ENCODE results near the gene NUP93. TPM values are rescaled to one million over a fixed set of nuclear protein-coding genes. Genes with fewer than 3 reads are reported as not detected.

The NUP93 gene
- total and polyA plus RNA-seq, 2 donors from 2014 or later = 34.8 to 48.8 TPM

GRCh38 chr16:56878282-56878854 lies 148.4 kb downstream of the NUP93 start:
- DNase-seq (no peak), FAIRE-seq (no peak)
- H3K9ac ChIP-seq (ENCODE audit: low read length in 3 of 3) = no peak overlapping the region
- no peak overlapping the region for H3K27ac ChIP-seq (ENCODE audit: low read depth in 2 of 2, low read length in 2 of 2)
- H3K4me1 ChIP-seq (ENCODE audit: control insufficient read depth in 2 of 3, insufficient read depth in 2 of 3, low read depth in 1 of 3, low read length in 3 of 3) = no peaks in the 10 kb centered on the region
- intact Hi-C loops (cut with DNase I) = no loop called here
- TF ChIP-seq CTCF (IDR thresholded peaks at IDR 0.05; ENCODE audit: borderline replicate concordance, extremely low read depth, insufficient read depth) = no peak
- H3K36me3 ChIP-seq (ENCODE audit: control insufficient read depth in 2 of 3, insufficient read depth in 3 of 3, low read length in 3 of 3) = no peaks in the 10 kb centered on the region
- H3K27me3 ChIP-seq (ENCODE audit: control insufficient read depth, insufficient read depth, low read length) = no peaks in the 10 kb centered on the region
- H3K4me3 ChIP-seq (ENCODE audit: low read length in 3 of 3) = no peak overlapping the region
- no peaks in the 10 kb centered on the region for H3K9me3 ChIP-seq (ENCODE audit: control insufficient read depth in 2 of 3, insufficient read depth in 1 of 3, low read length in 3 of 3)

GRCh38 chr16:56879276-56879675 lies 149.3 kb downstream of the NUP93 start:
- Histone ChIP-seq H3K4me3 (ENCODE audit: low read length in 3 of 3) (no peak overlapping the region), H3K9ac (ENCODE audit: low read length in 3 of 3) (no peak overlapping the region), H3K27me3 (ENCODE audit: control insufficient read depth, insufficient read depth, low read length) (no peaks in the 10 kb centered on the region), H3K36me3 (ENCODE audit: control insufficient read depth in 2 of 3, insufficient read depth in 3 of 3, low read length in 3 of 3) (no peaks in the 10 kb centered on the region), H3K9me3 (ENCODE audit: control insufficient read depth in 2 of 3, insufficient read depth in 1 of 3, low read length in 3 of 3) (no peaks in the 10 kb centered on the region), H3K27ac (ENCODE audit: low read depth in 2 of 2, low read length in 2 of 2) (no peak overlapping the region), H3K4me1 (ENCODE audit: control insufficient read depth in 2 of 3, insufficient read depth in 2 of 3, low read depth in 1 of 3, low read length in 3 of 3) (no peaks in the 10 kb centered on the region)
- intact Hi-C loops (cut with DNase I) = no loop called here
- no peak for TF ChIP-seq CTCF (IDR thresholded peaks at IDR 0.05; ENCODE audit: borderline replicate concordance, extremely low read depth, insufficient read depth)
- no peak for DNase-seq
- no peak for FAIRE-seq

- DNase-seq = no peak
- no peak for FAIRE-seq
- H3K27me3 ChIP-seq (ENCODE audit: control insufficient read depth, insufficient read depth, low read length) = no peaks in the 10 kb centered on the region
- H3K36me3 ChIP-seq (ENCODE audit: control insufficient read depth in 2 of 3, insufficient read depth in 3 of 3, low read length in 3 of 3) = no peaks in the 10 kb centered on the region
- no peak overlapping the region for H3K9ac ChIP-seq (ENCODE audit: low read length in 3 of 3)
- no peak for TF ChIP-seq CTCF (IDR thresholded peaks at IDR 0.05; ENCODE audit: borderline replicate concordance, extremely low read depth, insufficient read depth)
- intact Hi-C loops (cut with DNase I) = no loop called here
- H3K27ac ChIP-seq (ENCODE audit: low read depth in 2 of 2, low read length in 2 of 2) = no peak overlapping the region
- H3K4me1 ChIP-seq (ENCODE audit: control insufficient read depth in 2 of 3, insufficient read depth in 2 of 3, low read depth in 1 of 3, low read length in 3 of 3) = no peaks in the 10 kb centered on the region
- H3K4me3 ChIP-seq (ENCODE audit: low read length in 3 of 3) = no peak overlapping the region
- H3K9me3 ChIP-seq (ENCODE audit: control insufficient read depth in 2 of 3, insufficient read depth in 1 of 3, low read length in 3 of 3) = no peaks in the 10 kb centered on the region
Observed at GRCh38 chr16:56880176-56880575, 150.2 kb downstream of the NUP93 start.

GRCh38 chr16:56880685-56881084 lies 150.8 kb downstream of the NUP93 start:
- no peak overlapping the region for H3K27ac ChIP-seq (ENCODE audit: low read depth in 2 of 2, low read length in 2 of 2)
- DNase-seq = no peak
- no peak overlapping the region for H3K9ac ChIP-seq (ENCODE audit: low read length in 3 of 3)
- intact Hi-C loops (cut with DNase I) = no loop called here
- H3K9me3 ChIP-seq (ENCODE audit: control insufficient read depth in 2 of 3, insufficient read depth in 1 of 3, low read length in 3 of 3) = no peaks in the 10 kb centered on the region
- H3K4me3 ChIP-seq (ENCODE audit: low read length in 3 of 3) = no peak overlapping the region
- FAIRE-seq = no peak
- H3K36me3 ChIP-seq (ENCODE audit: control insufficient read depth in 2 of 3, insufficient read depth in 3 of 3, low read length in 3 of 3) = peaks cover 0 to 2% (median 0%) of the 10 kb centered on the region in 3 donors
- H3K4me1 ChIP-seq (ENCODE audit: control insufficient read depth in 2 of 3, insufficient read depth in 2 of 3, low read depth in 1 of 3, low read length in 3 of 3) = no peaks in the 10 kb centered on the region
- H3K27me3 ChIP-seq (ENCODE audit: control insufficient read depth, insufficient read depth, low read length) = no peaks in the 10 kb centered on the region
- no peak for TF ChIP-seq CTCF (IDR thresholded peaks at IDR 0.05; ENCODE audit: borderline replicate concordance, extremely low read depth, insufficient read depth)
